GM19467 (cell line): Measurements from ENCODE around the gene SNRNP27.

Experiments used
- ATAC-seq: cut with Tn5 transposase; IDR thresholded peaks from one replicate; pipeline ENCODE4 v1.9.1; 2021; ENCODE audit warnings: mild to moderate bottlenecking, moderate library complexity; ENCODE audit not compliant: unreplicated experiment

SNRNP27 gene

DNA sequence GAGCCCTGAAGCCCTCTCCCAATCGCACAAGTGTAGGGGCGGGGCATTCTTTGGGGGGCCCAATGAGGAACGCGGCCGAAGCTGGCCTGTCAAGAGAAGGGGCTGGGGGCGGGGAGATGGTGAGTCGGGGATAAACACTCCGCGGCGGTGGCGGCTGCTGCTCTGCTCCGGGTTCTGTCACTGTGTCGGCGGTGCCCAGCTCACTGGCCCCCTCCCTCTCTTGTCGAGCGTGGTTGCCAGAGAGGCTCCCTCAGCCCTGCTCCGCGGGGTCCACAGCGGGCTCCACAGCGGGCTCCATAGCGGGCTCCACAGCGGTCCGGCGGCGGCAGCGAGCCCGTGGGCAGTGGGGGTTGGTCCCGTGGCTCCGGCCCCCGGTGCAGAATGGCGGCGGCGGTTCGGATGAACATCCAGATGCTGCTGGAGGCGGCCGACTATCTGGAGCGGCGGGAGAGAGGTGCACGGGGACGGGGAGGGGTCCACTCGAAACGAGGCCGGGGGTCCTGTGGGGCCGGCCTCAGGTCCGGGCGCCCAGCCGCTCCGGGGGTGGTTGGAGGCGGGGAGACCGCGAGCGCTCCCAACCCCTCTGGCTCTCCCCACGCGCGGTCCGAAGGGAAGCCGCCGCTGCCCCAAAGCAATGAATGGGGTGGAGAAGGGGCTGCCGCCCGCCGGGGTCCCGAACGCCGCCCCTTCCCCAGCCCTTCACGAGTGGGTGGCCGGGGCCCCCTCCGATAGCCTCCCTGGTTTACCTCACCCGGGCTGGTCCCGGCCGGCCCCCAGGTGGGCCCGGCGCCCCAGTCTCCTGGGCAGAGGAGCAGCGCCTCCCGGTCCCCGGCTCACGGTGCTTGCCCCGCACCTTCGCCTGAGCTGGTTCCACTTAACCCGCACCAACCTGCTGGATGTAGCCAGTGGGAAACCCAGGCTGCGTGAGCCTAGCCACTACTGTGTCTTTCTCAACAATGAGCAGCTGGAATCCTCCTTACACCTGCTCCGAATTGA, 21.5 kb downstream of the SNRNP27 start, which contains the start of gene MXD1:
MXD1 (plus strand) TSS at position 160 of the 996 bp plus-strand sequence; CDS start at position 382, 222 bp downstream.
- no peak for ATAC-seq

DNA sequence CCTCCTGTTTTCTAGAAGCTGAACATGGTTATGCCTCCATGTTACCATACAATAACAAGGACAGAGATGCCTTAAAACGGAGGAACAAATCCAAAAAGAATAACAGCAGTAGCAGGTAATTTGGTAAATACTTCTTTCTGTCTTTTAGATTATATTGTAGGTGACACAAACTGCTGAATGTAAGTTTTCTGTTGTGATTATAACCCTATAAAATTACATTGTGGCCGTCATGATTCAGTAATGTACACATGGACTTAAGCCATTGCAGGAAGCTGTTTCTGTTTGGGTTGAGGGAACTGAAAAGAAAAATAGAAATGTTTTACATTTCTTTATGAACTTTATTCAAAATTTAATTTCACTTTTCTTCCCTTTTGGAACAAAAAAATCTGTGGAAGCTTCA, 22.4 kb downstream of the SNRNP27 start:
- ATAC-seq = no peak

- no peak for ATAC-seq
These were observed 24.1 kb downstream of the SNRNP27 start for GRCh38 chr2:69917852-69918251.

DNA sequence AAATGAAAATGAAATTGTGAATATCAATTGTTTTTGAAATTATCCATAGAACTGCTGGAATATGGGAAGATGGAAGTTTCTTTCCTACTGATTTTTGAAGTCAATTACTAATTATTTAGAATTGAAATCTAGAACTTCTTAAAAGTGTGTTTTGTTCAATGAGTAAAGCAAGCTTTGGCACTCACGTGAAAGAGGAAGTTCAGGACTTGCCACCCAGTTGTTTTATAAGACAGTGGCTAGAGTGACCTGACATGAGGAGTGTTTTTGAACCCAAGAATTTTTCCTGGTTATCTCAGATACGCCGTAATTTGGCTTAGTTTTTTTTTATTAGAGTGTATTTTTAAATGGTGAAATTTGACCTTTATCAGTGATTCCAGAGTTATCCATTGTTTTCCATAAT, 24.6 kb downstream of the SNRNP27 start:
- no peak for ATAC-seq

- no peak for ATAC-seq
These were observed 29.4 kb downstream of the SNRNP27 start for GRCh38 chr2:69923116-69923515.

DNA sequence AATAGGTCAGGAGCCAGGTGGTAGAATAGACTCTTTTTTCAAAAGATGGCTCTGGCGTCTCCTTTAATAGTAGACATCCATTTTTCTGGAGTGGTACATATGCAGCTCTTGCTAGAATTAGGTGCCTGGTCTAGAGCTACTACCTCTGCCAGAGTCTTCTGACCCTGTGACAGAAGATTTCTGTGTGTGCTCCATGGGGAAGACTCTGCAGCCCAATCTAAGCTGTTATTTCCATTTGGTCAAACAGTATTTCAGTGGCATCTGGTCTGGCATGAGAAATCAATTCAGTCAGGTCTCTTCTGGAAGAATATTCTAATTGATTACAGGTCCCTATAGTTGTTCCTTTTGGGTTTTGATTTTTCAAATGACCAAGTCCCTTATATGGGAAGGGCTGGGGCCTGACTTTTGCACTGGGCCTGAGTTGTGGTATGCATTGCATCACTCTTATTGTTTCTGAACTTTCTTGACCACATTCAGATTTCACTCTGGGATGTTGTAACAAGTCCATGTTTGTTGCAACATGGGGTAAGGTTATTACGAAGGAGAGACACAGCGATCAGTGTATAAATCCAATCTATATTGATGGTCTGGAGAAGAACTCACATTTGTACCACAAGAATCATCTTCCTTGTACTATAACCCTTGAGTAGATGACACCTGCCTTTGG, 33.2 kb downstream of the SNRNP27 start:
- ATAC-seq = no peak

DNA sequence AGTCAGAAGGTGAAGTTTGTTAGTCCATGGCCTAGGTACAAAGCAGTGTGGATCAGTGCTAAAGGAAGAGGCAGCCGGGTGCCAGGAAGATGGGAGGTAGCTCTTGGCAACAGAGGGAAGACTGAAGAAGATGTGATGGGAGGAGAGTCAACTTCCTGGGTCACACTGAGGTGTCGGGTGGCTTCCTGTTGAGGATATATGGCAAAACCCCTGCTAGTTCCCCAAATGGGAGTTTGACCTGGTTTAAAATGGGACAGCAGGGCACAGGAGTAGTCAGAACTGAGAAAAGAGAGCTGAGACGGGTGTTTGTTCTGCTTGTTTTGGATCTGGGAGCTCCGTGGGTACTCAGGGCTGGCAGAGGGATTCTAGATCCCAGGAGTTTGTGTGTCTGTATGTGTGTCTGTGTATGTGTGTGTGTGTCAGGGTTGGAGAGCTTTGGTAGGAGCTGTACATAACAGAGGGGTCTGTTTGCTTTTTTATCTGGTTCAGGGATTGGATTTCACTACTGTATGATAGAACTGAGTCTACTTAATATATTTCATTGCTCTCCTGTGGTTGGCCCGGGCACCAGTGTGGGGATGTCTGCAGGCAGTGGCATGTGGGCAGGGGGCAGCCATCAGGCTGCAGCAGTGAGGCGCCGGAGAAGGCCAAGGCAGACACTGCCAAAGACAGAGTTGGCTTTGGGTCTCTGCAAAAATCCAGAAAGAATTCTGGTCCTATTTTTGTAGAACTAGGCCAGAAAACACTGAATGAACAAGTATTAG, 38.3 kb downstream of the SNRNP27 start:
- no peak for ATAC-seq

DNA sequence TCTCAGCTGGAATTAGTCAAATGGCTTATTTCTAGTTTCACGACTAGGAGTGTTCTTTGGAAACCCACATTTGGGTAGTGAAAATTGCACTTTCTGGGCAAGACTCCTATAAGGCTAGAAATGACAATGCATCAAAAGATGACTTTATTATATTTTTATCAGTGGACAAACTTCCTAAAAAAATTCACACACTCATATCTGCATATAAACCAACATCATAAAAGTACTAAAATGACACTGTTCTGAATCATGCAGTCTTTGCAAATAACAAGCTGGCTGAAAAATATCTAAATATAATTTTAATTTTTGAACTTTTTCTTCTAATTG, 38.8 kb downstream of the SNRNP27 start:
- ATAC-seq = no peak

GRCh38 chr2:69933254-69933828, 39.6 kb downstream of the SNRNP27 start:
- no peak for ATAC-seq

DNA sequence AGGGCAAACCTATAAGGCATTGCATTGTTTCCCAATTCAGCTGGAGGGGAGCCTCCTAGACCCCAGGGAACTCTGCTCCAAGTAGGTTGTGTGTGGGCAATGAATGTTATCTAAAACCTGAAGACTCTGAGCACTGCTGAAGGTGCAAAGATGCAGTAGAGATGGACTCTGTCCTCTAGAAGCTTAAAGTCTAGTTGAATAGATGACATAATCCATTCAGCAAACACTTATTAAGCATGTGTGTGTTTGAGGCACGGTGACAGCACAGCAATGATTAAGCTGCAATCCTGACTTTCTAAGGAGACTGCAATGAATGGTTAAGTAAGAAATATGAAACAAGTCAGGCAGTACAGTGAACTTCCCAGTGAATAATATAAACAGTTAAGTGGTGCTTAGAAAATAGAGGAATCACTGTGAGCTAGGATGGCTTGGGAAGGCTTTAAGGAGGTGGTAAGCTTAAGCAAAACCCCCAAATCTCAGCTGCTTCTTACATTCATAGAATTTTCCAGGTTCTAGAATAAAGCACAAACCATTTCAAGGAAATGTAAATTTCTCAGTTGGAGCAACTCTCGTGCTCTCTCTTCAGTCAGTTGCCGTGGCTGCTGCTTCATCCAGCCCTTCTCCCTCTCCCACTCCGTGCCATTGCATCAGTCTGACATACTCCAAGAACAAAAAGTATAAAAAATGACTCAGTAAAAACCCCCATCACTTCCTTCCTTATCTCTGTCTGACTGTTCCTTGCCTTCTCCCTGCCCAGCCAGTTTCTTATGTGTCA, 40.3 kb downstream of the SNRNP27 start:
- ATAC-seq = no peak

- ATAC-seq = no peak
These were observed 40.8 kb downstream of the SNRNP27 start for GRCh38 chr2:69934614-69934908.

DNA sequence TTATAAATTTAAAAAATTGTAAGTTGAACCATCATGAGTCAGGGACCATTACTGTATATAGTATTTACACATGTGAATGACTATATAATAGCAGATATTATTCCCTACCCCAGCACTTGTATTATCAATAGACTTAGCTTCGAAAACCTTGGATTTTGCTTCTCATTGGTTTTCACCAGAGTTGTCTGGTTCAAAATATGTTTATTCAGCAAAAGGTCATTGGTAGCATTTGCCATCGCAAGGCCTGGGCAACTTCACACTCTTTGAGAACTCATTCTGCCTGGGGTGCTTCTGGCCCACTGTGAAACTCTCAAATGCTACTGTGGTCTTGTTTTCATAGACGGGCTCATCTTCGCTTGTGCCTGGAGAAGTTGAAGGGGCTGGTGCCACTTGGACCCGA, 41.3 kb downstream of the SNRNP27 start:
- ATAC-seq = no peak

DNA sequence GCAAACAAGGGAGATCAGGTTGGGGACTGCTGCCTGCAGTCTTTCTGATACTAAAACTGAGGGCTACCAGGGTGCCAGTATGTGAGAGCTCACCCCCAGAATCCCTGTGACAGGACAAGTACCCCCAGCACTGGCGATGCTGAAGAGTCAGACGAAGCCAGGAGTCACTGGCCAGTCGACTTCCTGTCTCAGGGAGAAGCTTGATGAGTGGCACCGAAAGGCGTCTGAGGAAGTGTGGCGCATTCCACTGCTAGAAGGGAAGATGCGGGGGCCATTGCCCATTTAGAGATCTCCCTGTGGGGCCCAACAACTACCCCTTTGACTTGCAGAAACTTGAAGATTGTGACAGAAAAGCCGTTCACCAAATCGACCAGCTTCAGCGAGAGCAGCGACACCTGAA, 43.1 kb downstream of the SNRNP27 start:
- no peak for ATAC-seq

- ATAC-seq = no peak
These were observed 44.2 kb downstream of the SNRNP27 start for GRCh38 chr2:69937968-69938367.

DNA sequence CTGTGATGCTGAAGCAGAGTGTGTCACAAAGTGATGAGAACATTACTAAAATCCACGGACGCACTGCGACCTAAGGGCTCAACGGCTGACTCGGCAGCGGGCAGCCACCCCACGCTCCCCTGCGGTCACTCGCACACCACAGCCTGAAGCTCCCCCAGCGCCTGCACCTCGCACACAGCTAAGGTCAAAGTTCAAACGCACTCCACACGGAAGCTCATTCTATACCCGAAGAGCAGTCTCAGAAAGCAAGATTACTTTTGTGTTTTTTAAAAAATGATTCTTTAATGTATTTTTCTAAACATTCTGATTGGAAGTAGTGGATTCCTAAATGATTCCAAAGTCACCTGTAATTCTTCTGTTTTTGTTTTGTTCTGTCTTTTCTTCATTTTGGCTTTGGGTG, 46.0 kb downstream of the SNRNP27 start:
- no peak for ATAC-seq

DNA sequence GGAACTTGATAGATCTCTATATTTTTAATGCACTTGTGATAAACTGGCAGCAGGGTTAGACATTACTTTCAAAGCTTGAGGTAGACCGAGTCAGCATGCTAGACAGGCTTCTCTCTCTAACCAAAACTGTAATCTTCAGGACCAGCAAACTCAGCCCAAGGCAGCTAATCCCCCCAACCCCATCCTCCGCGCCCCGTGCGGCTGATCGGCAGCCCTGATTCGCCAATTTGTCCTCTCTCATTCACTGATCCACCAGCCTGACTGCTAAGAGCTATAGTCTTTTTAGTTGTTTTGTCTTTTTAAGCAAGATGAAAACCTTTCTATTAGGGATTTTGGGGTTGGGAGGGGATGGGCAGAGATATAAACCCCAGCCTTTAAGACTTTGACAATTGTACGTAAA, 46.9 kb downstream of the SNRNP27 start:
- no peak for ATAC-seq

GRCh38 chr2:69943000-69943842, 49.5 kb downstream of the SNRNP27 start:
- ATAC-seq = no peak

GRCh38 chr2:69943843-69944525, 50.2 kb downstream of the SNRNP27 start:
- no peak for ATAC-seq

- no peak for ATAC-seq
These were observed 51.0 kb downstream of the SNRNP27 start for GRCh38 chr2:69944756-69945155.
